ENCODE data around the gene C18orf32.
"Not testable (repeated sequence)": the region's sequence is repeated elsewhere in the genome, so short reads cannot be mapped to it uniquely, and the experiment has no call there.

C18orf32 gene

DNA sequence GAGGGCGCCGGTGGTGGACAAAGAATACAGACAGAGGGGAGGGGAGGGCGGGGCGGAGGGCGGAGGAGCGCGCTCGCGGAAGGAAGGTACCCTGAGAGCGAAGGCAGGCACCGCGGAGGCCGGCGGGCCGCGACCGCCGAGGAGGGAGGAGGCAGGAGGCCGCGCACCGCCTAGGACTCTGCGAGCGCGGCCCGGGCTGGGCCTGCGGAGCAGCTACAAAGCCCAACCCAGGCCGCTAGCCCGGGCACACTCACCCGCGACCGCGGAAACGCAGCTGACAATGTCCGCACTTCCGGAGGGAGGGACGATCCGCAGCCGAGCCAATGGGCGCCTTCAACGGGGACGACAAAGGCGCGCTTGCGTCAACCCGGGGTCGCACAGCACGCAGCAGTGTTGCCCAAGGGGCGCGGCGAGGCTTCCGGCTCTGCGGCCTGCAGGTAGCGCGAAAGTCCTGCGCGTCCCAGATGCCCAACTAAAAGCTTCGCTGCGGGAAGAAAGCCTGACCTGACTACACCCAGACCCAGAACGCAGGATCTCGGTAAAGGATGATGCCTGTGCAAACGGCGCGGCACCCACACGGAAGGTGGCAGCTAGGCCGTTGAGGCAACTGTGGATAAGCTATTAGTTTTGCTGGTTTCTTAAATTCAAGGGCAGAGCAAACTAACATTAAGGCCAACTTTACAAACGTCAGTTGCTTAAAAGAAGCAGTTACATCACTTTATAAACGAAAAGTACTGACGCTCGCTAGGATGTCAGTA lies at the start of gene C18orf32:
TSS of gene C18orf32 (minus strand) at position 282 of the 758 bp plus-strand sequence. CDS start 3,486 bp downstream, outside the sequence.
- peak; percentile 95 for DNase-seq

DNA sequence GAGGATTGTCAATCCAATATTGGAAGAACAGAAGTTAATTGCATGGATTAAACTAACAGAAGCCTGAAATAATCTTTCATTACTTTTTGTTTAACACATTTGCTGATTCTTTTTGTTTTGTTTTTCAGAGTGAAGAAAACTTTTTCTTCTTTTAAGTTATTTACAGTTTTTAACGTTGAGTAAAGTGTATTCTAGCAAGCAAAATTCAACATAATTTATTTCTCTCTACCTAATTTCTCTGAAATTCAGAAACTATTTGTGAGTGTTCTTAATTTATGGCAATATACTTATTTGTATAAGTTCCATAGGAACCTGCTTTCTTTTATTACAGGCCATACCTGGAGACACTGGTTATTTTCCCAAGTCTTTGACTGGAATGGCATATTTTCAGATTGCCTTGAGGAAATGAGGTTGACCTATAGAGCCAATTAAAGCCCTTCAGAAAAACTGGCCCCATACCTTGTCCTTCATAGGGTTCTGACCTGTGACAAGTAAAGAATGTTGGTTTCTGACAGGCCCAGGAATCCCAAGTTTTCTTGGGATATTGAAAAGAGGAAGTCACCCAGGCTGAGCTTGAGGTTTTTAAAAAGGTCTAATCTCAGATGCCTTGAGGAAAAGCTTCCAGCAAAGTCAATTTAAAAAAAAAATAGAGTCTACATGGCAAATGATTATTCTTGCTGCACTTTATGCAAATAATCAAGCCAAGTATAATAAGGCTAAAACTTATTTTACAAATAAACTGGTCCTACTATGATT lies 48.0 kb upstream of the C18orf32 start:
- no peak for DNase-seq

DNA sequence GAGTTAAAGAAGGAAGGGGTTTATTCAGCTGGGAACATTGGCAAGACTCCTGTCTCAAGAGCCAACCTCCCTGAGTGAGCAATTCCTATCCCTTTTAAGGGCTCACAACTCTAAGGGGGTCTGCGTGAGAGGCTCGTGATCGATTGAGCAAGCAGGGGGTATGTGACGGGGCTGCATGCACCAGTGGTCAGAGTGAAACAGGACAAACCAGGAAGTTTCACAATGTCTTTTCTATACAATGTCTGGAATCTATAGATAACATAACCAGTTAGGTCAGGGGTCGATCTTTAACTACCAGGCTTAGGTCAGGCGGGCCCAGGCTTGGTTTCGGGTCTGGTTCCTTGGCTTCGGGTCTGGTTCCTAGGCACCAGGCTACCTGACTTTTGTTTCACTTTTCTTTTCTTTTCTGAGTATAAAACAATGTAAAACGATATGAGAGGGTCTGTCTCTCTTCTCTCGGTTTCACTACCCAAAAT lies 44.7 kb upstream of the C18orf32 start:
- no peak for DNase-seq

DNA sequence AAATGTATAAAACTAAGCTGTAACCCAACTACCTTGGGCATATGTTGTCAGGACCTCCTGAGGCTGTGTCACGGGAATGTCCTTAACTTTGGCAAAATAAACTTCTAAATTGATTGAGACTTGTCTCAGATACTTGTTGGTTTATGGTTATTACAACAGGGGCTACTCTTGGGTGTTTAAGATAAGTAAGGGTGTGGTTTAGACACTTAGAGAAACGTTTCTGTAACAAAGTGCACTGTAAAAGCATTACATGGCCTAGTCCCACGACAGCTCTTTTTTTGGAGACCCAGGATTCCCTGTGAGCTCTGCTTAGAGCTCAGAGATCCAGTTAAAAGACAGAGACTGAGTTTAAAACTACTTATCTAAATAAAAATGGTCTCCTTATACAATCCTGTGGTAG lies 42.6 kb upstream of the C18orf32 start:
- no peak for DNase-seq

DNA sequence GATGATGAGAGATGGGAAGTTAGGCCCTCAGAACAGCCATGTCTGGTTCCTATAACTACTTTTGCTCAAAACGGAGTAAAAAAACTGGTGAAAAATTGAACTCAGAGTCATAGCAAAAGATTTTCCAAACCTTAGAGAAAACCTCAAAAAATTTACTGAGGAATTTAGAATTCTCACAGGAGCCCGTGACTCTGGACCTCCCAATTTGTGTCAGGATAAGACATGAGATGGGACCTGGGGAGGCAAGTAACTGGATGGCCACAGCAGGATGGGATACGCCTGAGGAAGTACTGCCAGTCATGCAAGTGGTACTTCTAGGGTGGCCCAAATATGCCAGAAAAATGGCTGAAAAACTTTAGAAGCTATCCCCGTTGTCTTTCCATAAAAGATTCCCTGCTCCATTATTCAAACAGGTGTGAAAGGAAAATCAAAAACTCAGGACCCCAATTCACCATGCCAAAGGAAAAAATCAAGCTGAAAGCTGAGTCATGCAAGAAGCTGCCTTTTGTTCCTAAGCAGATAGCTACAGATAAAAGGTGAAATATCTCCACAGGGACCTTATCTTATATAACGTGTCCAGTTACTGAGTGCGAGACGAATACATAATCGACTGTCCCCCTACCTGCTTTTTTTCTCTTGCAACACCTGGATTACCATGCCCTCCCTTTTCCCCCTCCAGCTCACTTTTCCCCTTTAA lies 40.7 kb upstream of the C18orf32 start:
- no peak for DNase-seq

DNA sequence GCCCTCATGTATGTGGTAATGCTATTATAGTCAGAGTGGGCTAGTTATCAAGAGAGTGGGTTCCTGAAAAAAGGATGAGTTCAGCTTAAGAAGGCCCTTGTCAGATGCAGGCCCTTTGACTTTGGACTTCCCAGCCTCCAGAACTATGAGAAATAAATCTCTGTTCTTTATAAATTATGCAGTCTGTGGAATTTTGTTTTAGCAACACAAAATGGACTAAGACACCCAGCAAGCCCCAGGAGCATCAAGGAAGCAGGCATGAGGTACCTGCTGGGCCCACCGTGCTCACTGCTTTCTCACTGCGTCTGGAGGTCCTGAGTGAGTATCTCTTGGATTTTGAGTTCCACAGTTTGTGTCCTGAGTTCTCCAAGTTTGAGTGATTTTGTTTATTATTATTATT lies 38.9 kb upstream of the C18orf32 start:
- DNase-seq = no peak

DNA sequence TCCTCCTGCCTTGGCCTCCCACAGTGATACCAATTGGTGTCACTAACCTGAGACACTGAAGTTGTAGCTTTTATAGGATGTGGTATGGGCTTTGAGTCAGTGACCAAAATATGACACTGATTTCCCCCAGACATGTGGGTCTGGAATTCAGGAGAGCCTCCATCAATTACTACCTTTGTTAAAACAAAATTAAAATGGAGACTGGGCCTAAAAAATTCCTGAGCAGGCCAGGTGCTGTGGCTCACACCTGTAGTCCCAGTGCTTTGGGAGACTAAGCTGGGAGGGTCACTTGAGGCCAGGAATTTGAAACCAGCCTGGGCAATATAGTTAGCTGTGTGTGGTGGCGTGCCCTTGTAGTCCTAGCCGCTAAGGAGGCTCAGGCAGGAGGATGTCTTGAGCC lies 37.9 kb upstream of the C18orf32 start:
- DNase-seq = no peak

DNA sequence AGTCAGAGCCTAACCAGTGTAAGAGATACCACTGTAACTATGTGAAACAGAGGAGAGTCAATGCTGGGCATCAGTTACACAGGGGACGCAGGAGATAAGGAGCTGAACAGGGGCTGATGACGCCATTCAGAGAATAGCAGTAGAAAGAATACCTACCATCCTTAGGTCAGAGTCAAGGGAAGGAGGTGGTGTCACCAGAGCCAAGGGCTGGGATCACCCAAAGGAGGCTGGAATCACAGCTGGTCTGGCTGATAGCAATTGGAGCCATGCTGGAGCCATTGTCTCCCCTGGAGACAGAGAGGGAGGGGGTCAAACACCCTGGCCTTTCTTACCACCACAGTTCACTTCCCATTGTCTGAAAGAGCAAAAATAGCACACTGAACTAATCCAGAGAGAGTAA lies 37.3 kb upstream of the C18orf32 start:
- no peak for DNase-seq

DNA sequence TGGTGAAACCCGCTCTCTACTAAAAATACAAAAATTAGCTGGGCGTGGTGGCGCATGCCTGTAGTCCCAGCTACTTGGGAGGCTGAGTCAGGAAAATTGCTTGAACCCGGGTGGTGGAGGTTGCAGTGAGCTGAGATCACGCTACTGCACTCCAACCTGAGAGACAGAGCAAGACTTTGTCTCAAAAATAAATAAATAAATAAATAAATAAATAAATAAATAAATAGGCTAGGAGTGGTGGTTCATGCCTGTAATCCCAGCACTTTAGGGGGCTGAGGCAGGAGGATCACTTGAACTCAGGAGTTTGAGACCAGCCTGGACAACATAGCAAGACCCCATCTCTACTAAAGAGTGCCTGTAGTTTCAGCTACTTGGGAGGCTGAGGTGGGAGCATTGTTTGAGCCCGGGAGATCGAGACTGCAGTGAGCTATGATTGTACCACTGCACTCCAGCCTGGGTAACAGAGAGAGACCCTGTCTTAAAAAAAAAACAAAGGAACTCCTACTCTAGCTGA lies 36.6 kb upstream of the C18orf32 start:
- DNase-seq = not testable (repeated sequence)

DNA sequence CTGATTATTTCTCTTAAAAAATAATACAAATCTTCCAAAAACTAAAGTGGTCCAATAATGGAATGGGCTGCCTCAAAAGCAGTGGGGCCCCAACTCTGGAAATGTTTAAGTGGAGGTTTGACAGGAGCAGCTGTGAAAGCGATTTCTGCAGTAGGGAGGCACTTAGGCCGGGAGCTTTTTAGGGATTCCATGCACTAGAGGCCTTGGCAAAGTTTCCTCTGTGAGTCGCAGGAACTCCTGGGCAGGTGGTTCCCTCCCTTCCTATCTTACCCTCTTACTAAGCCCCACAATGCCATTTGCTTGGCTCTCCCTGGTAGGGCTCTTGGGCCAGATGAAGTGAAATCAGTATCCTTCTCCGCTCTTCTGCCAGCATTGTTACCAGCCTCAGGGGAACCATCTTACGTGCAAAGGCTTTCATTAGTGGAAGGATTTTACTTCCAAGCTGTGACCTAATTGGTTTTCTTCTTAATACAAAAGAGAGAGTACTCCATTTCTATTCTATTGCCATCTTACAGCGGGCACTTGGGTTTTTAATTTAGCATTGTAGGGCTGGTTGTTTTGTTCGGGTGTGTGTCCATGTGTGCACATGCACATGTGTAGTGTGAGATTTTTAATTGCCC lies 34.3 kb upstream of the C18orf32 start:
- no peak for DNase-seq

DNA sequence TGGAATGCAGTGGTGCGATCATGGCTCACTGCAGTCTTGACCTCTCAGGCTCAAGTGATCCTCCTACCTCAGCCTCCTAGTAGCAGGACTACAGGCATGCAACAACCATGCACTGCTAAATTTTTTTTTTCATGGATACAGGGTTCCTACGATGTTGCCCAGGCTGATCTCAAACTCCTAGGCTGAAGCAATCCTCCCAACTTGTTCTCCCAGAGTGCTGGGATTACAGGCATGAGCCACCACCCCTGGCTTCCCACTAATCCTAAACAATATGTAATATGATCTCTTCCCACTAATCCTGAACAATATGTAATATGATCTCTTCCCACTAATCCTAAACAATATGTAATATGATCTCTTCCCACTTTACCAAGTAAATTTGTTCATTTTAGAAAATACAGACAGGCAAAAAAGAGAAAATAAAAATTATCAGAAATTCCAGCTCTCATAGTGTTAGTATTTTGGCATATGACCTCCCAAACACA lies 33.7 kb upstream of the C18orf32 start:
- no peak for DNase-seq

DNA sequence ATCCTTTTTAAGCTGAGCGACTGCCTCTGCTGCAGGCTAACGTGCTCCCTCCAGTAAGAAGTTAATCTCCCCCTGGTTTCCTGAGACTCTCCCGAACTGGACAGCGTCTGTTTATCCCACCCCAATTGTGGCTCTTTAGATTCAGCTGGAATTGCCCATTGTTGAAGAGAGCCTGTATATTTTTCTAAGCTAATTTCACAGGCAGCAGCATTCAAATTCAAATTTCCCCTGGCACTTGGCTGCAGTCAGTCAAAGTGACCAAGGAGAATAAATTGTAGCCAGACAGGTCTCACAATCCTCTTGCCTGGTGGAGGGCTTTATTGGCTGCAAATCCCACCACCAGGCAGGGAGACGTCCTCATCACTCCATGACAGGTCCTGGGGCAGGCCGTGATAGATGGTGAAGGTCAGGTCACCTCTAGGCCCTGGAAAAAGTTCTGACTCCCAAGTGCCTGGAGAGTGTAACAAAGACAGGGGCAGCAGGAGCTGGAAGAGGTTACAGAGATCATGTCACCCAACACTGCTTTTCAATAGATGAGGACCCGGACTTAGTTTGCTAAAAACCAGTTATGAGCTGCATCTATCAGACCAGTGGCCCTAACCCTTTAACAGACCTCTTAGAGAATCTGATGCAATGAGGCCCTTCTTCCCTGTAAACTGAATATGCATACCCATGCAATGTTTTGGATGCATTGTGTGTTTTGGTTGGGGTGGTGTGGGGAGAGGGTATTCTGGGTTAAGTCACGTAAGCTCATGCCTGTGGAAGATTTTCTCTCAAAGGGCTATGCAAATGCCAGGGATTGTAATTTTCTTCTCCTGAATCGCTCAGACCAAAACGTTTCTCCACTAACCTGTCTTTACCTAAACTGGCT lies 32.3 kb upstream of the C18orf32 start:
- DNase-seq = no peak

DNA sequence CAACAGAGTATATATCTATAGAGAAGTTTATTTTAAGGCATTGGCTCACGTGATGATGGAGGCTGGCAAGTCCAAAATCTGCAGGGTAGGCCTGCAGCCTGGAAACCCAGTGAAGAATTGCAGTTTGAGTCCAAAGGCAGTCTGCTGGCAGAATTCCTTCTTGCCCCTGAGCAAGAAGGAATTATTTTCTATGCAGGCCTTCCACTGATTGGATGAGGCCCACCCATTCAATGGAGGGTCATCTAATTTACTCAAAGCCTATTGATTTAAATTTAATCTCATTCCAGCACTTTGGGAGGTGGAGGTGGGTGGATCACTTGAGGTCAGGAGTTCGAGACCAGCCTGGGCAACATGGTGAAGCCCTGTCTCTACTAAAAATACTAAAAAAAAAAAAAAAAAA lies 30.4 kb upstream of the C18orf32 start:
- DNase-seq = no peak

DNA sequence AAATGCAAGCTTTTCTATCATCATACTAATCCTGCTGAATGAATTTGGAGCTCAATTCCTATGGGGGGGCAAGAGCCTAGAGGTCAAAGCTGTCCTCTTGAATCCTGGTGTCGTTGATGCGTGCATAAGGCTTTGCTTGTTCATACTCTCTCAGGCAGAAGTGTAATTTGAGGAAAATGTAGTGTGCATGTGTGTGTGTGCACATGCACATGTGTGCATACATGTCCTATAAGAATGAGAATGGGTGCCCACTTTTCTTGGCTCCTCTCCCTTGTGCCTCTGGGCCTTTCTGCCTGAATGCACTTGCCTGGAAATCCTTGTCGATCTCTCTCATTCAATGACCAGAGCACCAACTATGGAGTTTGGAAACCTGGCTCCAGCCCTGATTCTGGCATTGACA lies 28.5 kb upstream of the C18orf32 start:
- no peak for DNase-seq

DNA sequence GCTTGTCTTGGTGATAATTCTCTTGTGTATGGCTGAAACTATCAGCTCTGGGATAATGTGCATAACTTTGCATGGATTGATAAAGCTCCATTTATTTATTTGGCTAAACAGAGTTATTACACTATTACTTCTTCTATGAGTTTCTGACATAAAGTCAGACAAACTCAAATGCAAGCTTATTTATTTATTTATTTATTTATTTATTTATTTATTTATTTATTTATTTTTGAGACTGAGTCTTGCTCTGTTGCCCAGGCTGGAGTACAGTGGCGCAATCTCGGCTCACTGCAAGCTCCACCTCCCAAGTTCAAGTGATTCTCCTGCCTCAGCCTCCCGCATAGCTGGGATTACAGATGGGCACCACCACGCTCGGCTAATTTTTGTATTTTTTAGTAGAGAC lies 28.0 kb upstream of the C18orf32 start:
- DNase-seq = not testable (repeated sequence)

DNA sequence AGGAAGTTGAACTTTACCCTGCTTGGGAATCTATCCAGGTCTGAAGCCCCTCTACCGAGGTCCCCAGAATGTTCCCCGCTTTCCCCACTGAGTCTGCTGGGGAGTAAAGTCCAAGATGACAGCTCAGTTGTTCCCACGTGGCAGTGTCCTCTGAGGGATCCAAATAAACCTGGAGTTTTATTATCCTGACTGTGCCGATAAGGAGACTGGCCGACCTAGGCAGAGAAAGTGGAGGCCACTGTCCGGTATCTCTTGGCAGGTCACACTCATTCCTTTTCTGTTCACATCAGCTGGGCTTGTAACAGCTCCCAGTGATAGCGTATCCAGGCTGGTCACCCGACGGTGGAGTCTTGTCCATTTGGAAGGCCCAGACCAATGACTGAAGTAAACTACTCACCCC lies 27.5 kb upstream of the C18orf32 start:
- DNase-seq = no peak

DNA sequence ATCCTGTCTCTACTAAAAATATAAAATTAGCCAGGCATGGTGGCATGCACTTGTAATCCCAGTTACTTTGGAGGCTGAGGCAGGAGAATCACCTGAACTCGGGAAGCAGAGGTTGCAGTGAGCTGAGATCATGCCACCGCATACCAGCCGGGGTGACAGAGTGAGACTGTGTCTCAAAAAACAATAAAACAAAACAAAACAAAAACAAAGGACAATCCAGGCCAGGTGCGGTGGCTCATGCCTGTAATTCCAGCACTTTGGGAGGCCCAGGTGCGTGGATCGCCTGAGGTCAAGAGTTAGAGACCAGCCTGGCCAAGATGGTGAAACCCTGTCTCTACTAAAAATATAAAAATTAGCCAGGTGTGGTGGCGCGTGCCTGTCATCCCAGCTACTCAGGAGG lies 25.8 kb upstream of the C18orf32 start:
- DNase-seq = not testable (repeated sequence)

DNA sequence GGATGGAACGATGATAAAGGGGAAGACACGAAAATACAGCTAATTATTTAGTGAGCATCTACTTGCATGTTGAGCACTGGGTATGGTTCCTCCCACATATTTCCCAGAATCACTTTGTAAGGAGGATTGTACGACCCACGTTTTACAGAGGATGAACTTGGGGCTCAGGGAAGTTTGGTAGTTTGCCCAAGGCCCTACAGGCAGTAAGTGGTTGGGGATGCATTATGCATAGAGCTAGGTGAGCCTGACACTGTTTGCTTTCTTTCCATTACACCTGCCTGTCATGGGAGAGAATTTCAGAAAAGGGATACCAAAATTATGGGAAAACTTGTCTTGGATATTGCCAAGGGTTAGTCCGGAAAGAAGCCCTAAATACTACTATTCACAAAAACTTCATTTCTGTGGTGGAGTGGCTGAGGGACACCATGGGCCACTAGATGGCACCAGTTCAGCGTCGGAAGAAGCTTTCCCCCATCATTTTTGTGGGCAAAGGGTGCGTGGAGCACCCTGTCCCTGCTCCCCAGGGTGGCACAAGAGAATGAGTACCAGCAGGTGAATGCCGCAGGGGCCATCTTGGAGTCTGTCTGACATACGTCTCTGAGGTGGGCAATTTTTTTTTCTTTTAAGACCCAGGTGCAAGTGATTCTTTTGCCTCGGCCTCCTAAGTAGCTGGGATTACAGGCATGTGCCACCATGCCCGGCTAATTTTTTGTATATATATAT lies 23.5 kb upstream of the C18orf32 start:
- peak; percentile 55 for DNase-seq

DNA sequence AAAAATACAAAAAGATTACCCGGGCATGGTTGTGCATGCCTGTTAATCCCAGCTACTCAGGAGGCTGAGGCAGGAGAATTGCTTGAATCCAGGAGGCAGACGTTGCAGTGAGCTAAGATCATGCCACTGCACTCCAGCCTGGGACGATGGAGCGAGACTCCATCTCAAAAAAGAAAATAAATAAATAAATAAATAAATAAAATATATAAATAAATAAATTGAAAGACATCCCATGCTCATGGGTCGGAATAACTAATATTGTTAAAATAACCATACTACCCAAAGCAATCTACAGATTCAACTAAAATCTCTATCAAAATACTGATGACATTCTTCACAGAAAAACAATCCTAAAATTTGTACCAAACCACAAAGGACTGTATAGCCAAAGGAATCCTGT lies 19.4 kb upstream of the C18orf32 start:
- DNase-seq = not testable (repeated sequence)

DNA sequence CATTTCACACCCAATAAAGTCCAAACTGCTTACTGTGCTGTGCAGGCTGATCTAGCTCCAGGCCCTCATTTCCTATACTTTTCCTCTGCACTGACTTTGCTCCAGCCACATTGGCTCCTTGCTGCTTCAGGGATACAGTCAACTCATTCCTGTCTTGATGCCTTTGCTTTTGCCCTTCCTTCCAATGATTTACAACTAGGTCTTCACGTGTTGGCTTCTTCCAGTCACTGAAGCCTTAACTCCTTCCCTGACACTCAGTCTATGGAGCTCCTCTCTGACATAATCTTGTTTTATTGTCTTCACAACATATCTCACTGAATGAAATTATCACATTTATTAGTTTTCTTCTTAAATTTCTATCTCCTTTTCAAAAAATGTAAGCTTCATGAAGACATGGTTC lies 16.9 kb upstream of the C18orf32 start:
- DNase-seq = no peak

Measured in activated naive CD4-positive, alpha-beta T cell treated with Interleukin-2 at 50 U/mL for 16 hours (primary cell).